GM19043 (cell line): ENCODE measurements around the gene KLHL36.
A peak's percentile ranks its signal among the peaks of the same experiment; 100 is the strongest.
"Not testable (repeated sequence)": the region's sequence is repeated elsewhere in the genome, so short reads cannot be mapped to it uniquely, and the experiment has no call there.

Experiments
- ATAC-seq: cut with Tn5 transposase; IDR thresholded peaks from one replicate; pipeline ENCODE4 v1.9.1; 2021; ENCODE audit warnings: low read depth; ENCODE audit not compliant: unreplicated experiment

KLHL36 gene

GRCh38 chr16:84690088-84690819 is 41.9 kb downstream of the KLHL36 start:
- ATAC-seq, result no peak

DNA sequence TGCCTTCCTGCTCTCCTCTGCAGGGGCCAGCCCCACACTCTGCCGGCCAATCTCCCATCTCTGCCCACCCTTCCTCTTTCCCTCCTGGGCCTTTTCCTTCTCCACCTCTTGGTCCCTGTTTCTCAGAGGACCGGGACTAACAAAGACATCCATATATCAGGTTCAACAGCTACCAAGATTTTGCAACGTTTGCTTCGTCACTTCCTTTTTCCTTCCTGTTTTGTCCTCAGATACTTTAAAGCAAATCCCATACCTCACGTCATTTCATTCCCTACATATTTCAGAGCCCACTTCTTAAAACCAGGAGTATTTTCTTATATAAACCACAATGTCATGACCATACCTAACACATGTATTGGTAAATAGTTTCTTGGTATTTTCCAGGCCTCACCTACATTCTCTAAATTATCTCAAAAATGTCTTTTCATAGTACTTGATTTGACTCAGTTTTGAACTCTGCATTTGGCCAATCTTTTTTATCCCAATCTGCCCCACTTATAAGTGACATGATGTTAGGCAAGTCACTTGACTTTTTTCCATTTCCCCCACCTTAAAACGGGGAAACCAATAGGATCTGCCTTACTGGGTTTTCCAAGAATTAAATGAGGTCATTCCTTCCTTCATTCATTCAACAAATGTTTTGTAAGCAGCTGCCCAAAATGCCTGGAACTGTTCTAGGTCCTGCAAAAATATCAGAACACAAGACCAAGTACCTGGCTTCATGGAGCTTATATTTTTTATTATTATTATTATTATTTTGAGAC is 44.3 kb downstream of the KLHL36 start:
- no peak for ATAC-seq

DNA sequence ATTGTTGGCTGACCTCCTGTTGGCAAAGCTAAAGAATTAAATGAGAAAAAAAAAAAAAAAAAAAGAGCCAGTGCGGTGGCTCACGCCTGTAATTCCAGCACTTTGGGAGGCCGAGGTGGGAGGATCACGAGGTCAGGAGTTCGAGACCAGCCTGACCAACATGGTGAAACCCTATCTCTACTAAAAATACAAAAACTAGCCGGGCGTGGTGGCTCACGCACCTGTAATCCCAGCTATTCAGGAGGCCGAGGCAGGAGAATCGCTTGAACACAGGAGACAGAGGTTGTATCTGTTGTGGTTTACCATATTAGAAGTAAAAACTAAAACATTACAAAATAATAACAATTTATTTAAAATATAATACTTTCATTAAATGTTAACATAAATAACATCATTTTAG is 45.6 kb downstream of the KLHL36 start:
- not testable (repeated sequence) for ATAC-seq

DNA sequence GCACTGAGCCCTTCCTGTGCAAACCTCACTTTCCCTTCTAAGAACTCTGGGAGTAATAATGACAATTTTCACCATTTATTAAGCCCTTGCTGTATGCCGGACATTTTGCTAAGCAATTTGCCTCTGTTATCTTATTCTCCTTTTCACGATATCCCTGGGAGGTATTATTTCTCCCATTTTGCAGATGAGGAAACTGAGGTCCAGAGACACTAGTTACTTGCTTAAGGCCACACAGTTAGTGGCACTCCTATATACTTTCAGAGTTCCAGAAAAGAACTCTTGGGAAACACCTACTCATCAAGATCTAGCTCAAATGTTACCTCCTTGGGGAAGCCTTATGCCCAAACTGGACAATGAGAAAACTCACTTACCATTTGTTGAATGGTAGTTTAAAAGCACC is 46.7 kb downstream of the KLHL36 start:
- ATAC-seq, result no peak

DNA sequence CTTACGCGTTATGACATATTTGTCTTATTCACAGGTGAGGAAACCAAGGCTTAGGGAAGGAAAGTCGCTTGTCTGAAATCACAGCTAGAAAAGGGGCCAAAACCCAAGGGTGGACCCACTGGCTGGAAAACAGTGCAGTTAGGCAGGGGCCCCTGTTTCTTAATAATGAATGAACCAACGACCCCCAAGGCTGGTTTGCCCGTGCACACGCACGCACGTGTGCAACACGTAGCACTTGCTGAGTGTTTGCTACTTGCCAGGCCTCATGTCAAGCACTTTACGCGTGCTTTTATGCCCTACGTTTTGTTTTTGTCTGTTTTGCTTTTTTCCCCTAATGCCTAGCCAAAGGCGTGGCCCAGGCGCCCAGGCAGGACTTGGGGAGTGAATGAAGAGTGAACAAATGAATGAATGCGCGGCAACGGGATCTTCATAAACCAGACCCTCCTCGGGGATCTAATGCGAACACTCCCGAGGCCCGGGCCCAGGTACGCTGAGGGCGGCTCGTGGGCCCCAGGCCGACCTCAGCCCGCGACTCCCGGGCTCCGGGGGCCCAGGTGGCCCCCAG is 50.9 kb downstream of the KLHL36 start:
- ATAC-seq, result no peak

GRCh38 chr16:84699712-84700445 is 51.6 kb downstream of the KLHL36 start, which contains the start of gene USP10:
Gene USP10, plus strand, starts transcription at chr16:84700000. Its CDS starts 91 bp downstream, at chr16:84700091.
- ATAC-seq, result peak; percentile 72

DNA sequence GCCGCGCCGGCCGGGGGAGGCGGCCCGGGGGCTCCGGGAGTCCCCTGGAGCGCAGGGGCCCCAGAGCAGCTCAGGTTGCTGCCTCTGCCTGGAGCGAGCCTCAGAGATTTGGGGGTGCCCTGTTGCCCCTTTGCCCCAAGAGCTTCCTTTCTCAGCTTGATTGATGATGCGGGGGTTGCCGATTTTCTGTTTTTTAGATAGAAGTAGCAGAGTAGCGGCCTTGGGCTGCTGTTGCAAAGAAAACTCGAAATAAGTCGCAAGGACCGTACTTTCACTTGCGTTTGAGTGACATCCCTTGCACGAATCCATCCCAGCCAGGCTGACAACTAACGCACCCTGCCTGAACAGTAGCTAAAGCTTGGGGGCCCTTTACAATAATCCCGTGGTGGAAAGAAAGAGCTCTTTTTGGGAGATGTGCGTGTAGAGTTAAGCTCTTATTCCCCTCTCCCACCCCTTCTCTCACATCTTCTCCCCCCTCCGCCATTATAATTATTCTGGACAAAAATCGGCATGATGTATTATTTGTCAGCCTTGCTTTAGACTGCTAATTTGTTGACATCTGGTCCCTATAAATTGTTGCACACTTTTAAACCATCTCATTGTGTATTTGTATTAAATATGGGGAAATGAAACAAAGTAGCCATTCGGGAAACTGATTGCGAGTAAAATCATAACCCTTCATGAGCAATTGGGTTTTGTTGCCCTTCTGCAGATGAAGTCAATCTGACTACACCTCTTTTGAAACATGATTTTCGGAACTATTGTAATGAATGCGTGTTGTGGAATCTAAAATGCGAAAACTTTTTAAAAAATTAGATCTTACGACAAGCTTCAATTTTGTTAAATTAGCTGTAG is 52.4 kb downstream of the KLHL36 start:
- peak; percentile 25 for ATAC-seq

DNA sequence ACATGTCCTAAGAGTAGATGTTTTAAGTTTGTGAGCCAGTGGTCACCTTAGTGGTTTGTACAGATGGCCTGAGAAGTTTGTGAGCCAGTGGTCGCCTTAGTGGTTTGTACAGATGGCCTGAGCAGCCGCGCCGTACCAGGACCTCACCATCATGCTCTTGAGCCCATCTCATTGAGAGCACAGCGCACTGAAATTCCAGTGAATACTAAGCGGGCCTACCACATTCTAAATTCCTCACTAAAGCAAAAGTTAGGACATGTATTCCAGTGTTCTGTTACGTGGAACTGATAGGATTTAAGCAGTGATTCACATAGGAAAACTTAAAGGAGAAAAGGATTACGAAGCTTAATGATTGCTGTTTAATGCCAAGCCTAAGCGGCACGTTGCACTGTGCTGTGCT is 55.4 kb downstream of the KLHL36 start:
- no peak for ATAC-seq

DNA sequence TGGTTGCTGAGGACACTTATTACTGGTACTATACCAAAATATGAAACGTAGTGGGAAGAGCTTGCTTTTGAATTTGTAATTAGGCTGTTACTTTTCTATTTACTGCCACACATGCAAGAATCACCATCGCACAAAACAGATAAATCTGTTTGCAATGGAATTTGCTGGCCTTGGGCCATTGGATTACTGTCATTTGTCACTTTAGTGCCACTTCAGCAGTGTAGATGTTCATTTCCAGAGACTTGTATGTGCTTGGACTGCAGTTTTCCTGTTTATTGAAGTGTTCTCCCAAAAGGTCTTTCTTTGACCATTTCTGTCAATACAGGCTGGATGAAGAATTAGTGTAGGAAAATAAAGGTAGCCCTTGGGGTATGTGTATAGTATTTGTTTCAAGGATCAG is 55.9 kb downstream of the KLHL36 start:
- no peak for ATAC-seq

DNA sequence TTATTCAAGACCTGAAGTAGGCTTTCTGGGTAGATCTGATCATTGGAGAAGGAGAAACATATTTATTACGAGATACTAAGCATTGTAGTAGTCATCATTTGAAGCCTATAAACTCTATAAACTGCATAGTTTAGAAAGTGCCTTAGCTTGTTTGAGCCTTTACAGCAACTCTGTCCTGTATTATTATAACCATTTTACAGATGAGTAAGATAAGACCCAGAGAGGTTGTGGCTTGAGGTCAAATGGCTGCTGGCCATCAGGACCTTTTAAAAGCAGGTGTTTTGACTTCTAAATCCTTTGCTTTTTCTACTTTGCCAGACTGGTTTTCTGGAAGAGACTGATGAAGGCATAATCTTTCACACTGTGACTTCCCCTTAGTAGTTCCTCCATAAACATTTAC is 58.5 kb downstream of the KLHL36 start:
- ATAC-seq, result no peak

DNA sequence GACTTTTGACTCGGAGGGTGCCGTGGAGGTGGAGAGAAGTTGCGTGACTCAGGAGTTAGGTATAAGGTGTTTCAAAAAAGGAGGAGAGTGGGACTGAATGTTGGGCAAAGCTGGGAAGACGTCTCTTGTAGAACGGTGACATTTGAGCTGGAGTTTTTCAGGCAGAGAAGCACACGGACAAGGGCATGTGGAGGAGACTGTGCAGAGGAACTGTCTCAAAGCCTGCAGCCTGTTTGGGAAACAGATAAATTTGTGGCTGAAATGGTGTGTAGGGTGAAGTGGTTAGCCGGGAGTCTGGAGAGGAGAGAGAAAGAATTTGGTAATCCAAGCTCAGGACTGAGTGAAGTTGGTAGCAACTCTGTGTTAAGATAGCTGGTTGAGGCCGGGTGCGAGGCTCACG is 61.3 kb downstream of the KLHL36 start:
- no peak for ATAC-seq

DNA sequence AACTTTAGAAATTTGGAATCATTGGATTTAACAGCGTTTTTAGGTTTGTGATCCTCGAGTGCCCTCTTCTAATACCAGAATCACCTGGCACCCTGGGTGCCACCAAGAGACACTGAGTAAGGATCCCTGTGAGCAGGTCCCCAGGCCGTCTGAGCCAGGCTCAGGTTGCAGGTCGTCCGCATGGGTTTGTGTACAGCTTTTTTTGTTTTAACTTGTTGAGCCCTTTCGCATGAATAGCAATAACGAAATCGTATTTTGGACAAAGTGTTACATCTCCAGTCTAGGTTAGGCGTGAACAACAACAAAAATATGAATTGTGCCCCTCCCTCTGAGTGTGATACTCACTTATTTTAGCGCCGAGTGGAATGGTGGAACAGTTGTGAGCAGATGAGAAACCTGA is 62.4 kb downstream of the KLHL36 start:
- ATAC-seq, result no peak
